Adrenal gland (tissue), 5 donors: ENCODE data around the gene STMN3.

ENCODE experiments used
- CTCF ChIP-seq, 6 experiments: fragments of 450-650 bp in 4 of 6; fragments of 200-600 bp in 2 of 6; sonication (generic) in 1 of 6; IDR thresholded peaks; 1 replicate in 5 of 6; 2 replicates in 1 of 6; pipeline versions ENCODE4 v1.5.1 to v1.8.0; 2016 to 2021; ENCODE audit warnings: antibody characterized with exemption in 6 of 6, mild to moderate bottlenecking in 2 of 6, moderate library complexity in 1 of 6
- POLR2A ChIP-seq, 2 donors: fragments of 450-650 bp; IDR thresholded peaks; one replicate each; pipeline ENCODE4 v1.6.1; 2017; ENCODE audit warnings: antibody characterized with exemption in 2 of 2, mild to moderate bottlenecking in 2 of 2, moderate library complexity in 1 of 2
- donor health status: DM: no; HTN: no; CAD: no.

DNA sequence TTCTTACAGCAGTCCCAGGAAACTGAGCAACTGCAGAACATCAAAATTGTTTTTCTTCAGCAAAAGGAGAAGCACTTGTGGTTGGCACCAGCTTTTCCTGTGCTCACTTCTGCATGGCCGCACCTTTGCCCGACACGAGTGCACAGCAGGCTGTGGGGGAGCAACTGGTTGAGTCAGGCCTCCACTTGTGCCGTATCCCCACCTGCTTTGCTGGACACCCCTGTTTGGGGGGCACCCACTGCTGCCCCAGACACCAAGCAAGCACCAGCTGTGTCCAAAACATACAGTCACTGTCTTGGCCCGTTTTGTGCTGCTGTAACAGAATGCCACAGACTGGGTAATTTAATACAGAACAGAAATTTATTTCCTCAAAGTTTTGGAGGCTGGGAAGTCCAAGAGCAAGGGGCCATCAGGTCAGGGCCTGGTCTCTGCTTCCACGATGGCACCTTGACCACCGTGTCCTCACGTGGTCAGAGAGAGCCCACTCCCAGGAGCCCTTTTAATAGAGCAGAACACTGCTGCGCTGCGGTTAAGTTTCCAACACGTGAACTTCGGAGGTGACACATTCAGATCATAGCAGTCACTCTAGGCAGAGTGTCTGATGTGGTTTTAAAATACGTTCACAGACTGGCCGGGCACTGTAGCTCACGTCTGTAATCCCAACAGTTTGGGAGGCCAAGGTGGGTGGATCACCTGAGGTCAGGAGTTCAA is 17.6 kb downstream of the STMN3 start:
- no peak for TF ChIP-seq CTCF (IDR thresholded peaks at IDR 0.05)
- no peak for TF ChIP-seq POLR2A (IDR thresholded peaks at IDR 0.05)
